HG03060 (cell line): ENCODE measurements around the gene PCDHA11.
"Not testable (repeated sequence)": the region's sequence is repeated elsewhere in the genome, so short reads cannot be mapped to it uniquely, and the experiment has no call there.

ENCODE experiments used
- ATAC-seq: cut with Tn5 transposase; IDR thresholded peaks from one replicate; pipeline ENCODE4 v1.9.1; 2021; ENCODE audit warnings: low read depth, moderate number of reproducible peaks; ENCODE audit not compliant: unreplicated experiment

The PCDHA11 gene

DNA sequence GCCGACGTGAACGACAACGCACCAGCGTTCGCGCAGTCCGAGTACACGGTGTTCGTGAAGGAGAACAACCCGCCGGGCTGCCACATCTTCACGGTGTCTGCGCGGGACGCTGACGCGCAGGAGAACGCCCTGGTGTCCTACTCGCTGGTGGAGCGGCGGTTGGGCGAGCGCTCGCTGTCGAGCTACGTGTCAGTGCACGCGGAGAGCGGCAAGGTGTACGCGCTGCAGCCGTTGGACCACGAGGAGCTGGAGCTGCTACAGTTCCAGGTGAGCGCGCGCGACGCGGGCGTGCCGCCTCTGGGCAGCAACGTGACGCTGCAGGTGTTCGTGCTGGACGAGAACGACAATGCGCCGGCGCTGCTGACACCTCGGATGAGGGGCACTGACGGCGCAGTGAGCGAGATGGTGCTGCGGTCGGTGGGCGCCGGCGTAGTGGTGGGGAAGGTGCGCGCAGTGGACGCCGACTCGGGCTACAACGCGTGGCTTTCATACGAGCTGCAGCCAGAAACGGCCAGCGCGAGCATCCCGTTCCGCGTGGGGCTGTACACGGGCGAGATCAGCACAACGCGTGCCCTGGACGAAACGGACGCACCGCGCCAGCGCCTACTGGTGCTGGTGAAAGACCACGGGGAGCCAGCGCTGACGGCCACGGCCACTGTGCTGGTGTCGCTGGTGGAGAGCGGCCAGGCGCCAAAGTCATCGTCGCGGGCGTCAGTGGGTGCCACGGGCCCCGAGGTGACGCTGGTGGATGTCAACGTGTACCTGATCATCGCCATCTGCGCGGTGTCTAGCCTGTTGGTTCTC is 18.7 kb upstream of the PCDHA11 start:
- not testable (repeated sequence) for ATAC-seq

DNA sequence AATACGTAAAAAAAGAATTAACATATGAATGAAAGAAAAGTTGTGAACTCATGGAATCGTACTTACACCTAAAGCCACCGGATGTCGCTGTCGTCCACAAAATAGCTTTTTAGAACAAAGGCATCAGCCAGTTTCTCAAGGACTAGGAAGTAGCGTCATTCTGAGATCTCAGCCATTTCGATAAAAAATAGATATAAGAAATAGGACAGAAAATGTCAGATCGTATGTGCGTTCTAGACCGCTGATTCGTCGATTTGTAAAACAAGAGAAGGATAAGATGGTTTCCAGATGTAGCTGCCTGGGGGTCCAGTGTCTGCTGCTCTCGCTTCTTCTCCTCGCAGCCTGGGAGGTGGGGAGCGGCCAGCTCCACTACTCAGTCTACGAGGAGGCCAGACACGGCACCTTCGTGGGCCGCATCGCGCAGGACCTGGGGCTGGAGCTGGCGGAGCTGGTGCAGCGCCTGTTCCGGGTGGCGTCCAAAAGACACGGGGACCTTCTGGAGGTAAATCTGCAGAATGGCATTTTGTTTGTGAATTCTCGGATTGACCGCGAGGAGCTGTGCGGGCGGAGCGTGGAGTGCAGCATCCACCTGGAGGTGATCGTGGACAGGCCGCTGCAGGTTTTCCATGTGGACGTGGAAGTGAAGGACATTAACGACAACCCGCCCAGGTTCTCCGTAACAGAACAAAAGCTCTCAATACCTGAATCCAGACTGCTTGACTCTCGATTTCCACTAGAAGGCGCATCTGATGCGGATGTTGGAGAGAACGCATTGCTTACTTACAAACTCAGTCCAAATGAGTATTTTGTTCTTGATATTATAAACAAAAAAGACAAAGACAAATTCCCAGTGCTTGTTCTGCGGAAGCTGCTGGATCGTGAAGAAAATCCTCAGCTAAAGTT is 12.7 kb upstream of the PCDHA11 start, which contains the start of gene PCDHA10:
PCDHA10 (plus strand) TSS at position 126 of the 903 bp plus-strand sequence; CDS start at position 278, 152 bp downstream.
- ATAC-seq: no peak

DNA sequence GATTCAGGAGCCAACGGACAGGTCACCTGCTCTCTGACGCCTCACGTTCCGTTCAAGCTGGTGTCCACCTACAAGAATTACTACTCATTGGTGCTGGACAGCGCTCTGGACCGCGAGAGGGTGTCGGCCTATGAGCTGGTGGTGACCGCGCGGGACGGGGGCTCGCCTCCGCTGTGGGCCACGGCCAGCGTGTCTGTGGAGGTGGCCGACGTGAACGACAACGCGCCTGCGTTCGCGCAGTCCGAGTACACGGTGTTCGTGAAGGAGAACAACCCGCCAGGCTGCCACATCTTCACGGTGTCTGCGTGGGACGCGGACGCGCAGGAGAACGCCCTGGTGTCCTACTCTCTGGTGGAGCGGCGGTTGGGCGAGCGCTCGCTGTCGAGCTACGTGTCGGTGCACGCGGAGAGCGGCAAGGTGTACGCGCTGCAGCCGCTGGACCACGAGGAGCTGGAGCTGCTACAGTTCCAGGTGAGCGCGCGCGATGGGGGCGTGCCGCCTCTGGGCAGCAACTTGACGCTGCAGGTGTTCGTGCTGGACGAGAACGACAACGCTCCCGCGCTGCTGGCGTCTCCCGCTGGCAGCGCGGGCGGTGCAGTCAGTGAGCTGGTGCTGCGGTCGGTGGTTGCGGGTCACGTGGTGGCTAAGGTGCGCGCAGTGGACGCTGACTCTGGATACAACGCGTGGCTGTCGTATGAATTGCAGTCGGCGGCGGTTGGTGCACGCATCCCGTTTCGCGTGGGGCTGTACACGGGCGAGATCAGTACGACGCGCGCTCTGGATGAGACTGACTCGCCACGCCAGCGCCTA is 11.4 kb upstream of the PCDHA11 start:
- ATAC-seq: no peak

DNA sequence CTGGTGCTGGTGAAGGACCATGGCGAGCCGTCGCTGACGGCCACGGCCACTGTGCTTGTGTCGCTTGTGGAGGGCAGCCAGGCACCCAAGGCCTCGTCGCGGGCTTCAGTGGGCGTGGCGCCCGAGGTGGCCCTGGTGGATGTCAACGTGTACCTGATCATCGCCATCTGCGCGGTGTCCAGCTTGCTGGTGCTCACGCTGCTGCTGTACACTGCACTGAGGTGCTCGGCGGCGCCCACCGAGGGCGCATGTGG is 10.8 kb upstream of the PCDHA11 start:
- no peak for ATAC-seq

DNA sequence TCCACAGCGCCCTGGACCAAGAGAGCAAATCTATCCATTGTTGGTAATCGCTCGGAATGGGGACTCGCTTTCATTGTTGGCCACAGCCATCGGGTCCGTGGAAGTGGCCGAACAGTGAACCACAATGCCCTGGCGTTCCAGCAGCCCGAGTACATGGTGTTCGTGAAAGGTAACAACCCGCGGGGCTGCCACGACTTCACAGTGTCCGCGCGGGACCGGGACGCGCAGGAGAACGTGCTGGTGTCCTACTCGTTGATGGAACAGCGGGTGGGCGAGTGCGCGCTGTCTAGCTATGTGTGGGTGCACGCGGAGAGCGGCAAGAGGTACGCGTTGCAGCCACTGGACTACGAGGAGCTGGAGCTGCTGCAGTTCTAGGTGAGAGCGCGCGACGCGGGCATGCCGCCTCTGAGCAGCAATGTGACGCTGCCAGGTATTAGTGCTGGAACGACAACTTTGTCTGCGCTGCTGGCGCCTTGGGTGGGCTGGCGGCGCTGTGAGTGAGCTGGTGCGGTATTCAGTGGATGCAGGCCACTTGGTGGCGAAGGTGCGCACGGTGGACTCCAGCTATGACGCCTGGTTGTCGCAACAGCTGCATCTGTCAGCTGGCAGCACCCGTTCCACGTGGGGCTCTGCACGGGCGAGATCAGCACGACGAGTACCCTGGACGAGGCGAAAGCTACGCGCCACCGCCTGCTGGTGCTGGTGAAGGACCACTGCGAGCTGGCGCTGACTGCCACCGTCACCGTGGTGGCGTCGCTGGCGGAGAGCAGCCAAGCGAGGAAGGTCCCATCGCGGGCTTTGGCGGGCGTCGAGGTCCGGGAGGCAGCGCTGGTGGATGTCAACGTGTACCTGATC is 6.1 kb upstream of the PCDHA11 start:
- no peak for ATAC-seq

DNA sequence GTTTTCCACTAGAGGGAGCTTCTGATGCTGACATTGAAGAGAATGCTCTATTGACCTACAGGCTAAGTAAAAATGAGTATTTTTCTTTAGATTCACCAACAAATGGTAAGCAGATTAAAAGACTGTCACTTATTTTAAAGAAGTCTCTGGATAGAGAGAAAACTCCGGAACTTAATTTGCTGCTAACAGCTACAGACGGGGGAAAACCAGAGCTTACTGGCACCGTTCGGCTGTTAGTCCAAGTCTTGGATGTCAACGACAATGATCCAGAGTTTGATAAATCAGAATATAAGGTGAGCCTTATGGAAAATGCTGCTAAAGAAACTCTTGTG is 764 bp downstream of the PCDHA11 start:
- ATAC-seq: no peak

DNA sequence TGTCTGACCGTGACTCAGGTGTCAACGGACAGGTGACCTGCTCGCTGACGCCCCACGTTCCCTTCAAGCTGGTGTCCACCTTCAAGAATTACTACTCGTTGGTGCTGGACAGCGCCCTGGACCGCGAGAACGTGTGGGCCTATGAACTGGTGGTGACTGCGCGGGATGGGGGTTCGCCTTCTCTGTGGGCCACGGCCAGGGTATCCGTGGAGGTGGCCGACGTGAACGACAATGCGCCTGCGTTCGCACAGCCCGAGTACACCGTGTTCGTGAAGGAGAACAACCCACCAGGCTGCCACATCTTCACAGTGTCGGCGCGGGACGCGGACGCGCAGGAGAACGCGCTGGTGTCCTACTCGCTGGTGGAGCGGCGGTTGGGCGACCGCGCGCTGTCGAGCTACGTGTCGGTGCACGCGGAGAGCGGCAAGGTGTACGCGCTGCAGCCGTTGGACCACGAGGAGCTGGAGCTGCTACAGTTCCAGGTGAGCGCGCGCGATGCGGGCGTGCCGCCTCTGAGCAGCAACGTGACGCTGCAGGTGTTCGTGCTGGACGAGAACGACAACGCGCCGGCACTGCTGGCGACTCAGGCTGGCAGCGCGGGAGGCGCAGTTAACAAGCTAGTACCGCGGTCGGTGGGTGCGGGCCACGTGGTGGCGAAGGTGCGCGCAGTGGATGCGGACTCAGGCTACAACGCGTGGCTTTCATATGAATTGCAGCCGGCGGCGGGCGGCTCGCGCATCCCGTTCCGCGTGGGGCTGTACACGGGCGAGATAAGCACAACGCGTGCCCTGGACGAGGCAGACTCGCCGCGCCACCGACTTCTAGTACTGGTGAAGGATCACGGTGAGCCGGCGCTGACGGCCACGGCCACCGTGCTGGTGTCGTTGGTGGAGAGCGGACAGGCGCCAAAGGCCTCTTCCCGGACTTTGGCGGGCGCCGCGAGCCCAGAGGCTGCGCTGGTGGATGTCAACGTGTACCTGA is 1.8 kb downstream of the PCDHA11 start:
- ATAC-seq: no peak

DNA sequence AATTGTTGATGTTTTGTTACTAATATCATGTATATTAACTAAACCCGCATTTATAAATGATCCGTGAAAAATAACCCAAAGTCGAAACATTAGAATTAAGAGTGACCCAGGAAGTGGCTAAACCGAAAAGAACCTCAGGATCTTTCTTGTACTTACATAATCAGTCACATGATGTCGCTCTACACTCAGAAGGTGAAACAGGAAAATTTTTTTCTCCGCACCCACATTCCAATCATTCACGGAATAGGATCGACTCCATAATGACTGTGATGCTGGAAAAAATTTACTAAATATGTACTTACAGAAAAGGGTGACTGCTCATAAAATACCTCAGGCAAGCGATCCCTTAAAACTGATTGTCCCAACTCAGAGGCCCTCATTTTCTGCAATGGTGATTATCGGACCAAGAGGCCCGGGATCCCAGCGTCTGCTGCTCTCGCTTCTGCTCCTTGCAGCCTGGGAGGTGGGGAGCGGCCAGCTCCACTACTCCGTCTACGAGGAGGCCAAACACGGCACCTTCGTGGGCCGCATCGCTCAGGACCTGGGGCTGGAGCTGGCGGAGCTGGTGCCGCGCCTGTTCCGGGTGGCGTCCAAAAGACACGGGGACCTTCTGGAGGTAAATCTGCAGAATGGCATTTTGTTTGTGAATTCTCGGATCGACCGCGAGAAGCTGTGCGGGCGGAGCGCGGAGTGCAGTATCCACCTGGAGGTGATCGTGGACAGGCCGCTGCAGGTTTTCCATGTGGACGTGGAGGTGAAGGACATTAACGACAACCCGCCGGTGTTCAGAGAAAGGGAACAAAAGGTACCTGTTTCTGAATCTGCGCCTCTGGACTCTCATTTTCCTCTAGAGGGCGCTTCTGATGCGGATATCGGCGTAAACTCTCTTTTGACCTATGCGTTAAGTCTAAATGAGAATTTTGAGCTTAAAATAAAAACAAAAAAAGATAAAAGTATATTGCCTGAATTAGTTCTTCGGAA is 6.6 kb downstream of the PCDHA11 start, which contains the start of gene PCDHA12:
PCDHA12 (plus strand) TSS at position 224 of the 981 bp plus-strand sequence; CDS start at position 389, 165 bp downstream.
- no peak for ATAC-seq

DNA sequence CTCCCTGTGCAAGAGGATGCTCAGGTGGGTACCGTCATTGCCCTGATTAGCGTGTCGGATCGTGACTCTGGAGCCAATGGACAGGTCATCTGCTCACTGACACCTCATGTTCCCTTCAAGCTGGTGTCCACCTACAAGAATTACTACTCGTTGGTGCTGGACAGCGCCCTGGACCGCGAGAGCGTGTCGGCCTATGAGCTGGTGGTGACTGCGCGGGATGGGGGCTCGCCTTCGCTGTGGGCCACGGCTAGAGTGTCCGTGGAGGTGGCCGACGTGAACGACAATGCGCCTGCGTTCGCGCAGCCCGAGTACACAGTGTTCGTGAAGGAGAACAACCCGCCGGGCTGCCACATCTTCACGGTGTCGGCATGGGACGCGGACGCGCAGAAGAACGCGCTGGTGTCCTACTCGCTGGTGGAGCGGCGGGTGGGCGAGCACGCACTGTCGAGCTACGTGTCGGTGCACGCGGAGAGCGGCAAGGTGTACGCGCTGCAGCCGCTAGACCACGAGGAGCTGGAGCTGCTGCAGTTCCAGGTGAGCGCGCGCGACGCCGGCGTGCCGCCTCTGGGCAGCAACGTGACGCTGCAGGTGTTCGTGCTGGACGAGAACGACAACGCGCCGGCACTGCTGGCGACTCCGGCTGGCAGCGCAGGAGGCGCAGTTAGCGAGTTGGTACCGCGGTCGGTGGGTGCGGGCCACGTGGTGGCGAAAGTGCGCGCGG is 7.9 kb downstream of the PCDHA11 start:
- ATAC-seq: not testable (repeated sequence)

DNA sequence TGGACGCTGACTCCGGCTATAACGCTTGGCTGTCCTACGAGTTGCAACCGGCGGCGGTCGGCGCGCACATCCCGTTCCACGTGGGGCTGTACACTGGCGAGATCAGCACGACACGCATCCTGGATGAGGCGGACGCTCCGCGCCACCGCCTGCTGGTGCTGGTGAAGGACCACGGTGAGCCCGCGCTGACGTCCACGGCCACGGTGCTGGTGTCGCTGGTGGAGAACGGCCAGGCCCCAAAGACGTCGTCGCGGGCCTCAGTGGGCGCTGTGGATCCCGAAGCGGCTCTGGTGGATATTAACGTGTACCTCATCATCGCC is 8.5 kb downstream of the PCDHA11 start:
- no peak for ATAC-seq

DNA sequence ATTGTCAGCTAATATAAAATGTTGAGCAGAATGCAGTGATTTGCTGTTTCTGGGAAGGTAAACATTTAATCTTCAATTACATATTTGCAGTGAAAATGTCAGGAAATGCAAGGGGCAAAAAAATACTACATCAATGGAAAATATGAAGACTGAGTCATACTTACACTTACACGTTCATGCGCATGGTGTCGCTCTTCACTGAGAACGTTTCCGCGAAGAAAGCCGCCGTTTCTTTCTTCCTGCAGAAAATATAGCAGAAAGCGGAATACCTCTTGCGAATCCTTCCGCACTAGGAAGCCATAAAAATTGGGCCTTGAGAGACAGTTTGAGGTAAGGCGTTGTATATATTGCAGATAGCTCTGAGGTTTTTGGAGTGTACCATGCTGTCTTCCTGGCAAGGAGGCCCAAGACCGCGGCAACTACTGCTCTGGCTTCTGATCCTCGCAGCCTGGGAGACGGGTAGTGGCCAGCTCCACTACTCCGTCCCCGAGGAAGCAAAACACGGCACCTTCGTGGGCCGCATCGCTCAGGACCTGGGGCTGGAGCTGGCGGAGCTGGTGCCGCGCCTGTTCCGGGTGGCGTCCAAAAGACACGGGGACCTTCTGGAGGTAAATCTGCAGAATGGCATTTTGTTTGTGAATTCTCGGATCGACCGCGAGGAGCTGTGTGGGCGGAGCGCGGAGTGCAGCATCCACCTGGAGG is 13.3 kb downstream of the PCDHA11 start, which contains the start of gene PCDHA13:
PCDHA13 (plus strand) TSS at position 236 of the 702 bp plus-strand sequence; CDS start at position 381, 145 bp downstream.
- no peak for ATAC-seq

DNA sequence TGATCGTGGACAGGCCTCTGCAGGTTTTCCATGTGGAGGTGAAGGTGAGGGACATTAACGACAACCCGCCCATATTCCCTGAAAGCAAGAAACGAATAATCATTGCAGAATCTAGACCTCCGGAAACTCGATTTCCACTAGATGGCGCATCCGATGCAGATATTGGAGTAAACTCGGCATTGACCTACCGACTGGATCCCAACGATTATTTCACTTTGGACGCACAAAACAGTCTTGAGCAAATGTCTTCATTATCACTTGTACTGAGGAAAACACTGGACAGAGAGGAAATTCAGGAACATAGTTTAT is 13.8 kb downstream of the PCDHA11 start:
- no peak for ATAC-seq

DNA sequence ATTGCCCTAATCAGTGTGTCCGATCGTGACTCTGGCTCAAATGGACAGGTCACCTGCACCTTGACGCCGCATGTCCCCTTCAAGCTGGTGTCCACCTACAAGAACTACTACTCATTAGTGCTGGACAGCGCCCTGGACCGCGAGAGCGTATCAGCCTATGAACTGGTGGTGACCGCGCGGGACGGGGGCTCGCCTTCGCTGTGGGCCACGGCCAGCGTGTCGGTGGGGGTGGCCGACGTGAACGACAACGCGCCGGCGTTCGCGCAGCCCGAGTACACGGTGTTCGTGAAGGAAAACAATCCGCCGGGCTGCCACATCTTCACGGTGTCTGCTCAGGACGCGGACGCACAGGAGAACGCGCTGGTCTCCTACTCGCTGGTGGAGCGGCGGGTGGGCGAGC is 14.6 kb downstream of the PCDHA11 start:
- ATAC-seq: no peak

DNA sequence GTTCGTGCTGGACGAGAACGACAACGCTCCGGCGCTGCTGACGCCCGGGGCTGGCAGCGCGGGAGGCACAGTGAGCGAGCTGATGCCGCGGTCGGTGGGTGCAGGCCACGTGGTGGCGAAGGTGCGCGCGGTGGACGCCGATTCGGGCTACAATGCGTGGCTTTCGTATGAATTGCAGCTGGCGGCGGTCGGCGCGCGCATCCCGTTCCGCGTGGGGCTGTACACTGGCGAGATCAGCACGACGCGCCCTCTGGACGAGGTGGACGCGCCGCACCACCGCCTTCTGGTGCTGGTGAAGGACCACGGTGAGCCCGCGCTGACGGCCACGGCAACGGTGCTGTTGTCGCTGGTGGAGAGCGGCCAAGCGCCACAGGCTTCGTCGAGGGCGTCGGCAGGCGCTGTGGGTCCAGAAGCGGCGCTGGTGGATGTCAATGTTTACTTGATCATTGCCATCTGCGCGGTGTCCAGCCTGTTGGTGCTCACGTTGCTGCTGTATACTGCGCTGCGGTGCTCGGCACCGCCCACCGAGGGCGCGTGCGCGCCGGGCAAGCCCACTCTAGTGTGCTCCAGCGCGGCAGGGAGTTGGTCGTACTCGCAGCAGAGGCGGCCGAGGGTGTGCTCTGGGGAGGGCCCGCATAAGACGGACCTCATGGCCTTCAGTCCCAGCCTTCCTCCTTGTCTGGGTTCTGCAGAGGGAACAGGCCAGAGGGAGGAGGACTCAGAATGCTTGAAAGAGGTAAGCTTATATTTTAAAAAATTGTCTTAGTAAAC is 15.4 kb downstream of the PCDHA11 start:
- ATAC-seq: no peak

DNA sequence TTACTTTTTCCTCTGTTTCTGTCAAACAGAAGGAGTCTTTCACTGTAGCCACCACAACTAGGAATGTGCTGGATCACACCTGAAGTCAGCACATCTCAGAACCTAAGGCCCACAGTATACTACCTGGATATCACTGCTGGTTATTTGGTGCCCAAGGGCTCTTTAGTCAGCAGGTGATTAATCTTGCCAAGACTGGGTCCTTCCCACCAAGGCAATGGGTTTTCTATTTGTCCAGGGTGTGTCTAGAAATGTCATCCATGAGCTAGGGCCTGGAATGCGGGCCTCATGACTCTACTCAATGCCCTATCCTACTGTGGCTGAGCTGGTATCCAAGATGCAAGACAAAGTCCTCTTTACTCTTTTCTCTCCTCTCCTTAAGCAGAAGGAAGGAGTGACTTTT is 47.6 kb downstream of the PCDHA11 start:
- ATAC-seq: no peak
